NCI-H1105 treated with DMSO at 0.1 percent for 48 hours (cell line): ENCODE data around the gene PLXNA3.

Experiments used
- DNase-seq: peaks from one replicate; lab custom pipeline; 2025; lab: John Stamatoyannopoulos, UW

The PLXNA3 gene

DNA sequence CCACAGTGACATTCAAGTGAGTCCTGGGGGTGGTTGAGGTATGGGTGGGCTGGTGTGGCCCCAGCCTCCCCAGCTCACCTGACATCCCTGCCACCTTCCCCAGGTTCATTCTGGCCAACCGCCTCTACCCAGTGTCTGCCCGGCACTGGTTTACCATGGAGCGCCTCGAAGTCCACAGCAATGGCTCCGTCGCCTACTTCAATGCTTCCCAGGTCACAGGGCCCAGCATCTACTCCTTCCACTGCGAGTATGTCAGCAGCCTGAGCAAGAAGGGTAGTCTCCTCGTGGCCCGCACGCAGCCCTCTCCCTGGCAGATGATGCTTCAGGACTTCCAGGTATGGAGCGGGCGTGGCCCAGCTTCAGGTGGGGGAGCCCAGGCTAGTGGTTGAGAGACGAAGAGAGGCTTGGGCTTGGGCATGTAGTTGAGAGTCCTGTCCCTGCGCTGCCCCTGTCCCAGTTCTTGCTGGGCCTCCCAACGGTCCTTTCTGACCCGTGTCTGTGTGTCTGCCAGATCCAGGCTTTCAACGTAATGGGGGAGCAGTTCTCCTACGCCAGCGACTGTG lies 22.8 kb upstream of the PLXNA3 start:
- no peak for DNase-seq

DNA sequence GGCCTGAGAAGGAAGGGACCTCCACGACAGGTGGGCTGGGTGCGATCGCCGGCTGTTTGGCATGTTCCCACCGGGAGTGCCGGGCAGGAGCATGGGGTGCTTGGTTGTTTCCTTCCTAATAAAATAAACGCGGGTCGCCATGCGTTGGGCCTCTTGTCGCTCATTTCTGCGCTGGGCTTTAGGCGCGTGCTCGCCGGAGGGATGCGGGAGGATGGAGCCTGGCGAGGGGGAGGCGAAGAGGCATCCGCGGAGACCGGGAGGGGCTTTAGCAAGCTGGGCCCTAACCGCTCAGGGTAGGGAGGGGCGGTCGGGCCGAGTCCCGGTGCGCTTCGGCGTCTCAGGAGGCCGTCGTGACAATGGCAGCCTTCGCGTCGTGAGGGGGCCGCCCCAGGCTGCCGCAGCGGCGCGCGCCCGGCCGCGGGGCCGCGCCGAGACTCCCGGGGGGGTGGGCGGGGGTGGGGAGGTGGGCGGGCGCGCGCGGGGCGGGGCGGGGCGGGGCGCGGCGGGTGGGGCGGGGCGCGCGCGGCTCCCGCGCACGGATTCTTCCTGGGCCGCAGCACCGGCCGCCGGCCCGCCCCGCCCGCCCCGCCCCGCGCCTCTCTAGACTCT lies 21.6 kb upstream of the PLXNA3 start:
- DNase-seq: peak; percentile 63

DNA sequence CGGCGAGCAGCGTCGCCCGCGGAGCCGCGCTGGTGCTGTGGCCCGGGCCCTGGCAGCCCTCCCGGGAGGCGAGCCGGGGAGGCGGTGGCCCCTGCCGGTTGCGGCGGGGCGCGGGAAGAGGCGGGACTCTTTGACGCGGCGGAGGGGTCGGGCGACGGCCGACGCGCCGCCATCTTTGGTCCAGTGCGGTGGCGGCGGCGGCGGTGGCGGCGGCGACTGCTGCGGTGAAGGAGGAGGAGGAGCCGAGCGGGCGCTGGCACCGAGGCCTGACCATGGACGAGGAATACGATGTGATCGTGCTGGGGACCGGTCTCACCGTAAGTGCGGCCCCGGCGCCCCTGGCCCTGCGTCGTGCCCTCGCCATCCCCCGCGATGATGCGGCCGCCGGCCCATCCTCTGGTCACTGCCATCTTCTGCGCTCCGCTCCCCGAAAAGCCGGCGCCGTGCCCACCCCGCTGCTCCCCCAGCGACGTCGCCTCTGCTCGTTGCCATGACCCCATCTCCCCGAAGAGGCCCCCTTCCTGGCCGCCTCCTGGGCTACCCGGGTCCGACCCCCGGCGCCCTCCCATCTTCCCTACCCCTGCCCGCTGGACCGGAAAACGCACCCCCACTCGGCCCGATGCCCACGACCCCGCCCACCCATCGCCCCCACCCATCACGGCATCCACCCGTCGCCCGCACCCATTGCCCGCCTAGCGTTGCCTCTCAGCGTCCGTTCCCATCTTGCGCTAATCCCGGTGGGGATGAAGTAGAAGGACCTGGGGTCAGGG lies 20.9 kb upstream of the PLXNA3 start, which contains the start of gene GDI1:
TSS of gene GDI1 (plus strand) at position 172 of the 770 bp plus-strand sequence. CDS start at position 273, 101 bp downstream.
- peak; percentile 46 for DNase-seq

DNA sequence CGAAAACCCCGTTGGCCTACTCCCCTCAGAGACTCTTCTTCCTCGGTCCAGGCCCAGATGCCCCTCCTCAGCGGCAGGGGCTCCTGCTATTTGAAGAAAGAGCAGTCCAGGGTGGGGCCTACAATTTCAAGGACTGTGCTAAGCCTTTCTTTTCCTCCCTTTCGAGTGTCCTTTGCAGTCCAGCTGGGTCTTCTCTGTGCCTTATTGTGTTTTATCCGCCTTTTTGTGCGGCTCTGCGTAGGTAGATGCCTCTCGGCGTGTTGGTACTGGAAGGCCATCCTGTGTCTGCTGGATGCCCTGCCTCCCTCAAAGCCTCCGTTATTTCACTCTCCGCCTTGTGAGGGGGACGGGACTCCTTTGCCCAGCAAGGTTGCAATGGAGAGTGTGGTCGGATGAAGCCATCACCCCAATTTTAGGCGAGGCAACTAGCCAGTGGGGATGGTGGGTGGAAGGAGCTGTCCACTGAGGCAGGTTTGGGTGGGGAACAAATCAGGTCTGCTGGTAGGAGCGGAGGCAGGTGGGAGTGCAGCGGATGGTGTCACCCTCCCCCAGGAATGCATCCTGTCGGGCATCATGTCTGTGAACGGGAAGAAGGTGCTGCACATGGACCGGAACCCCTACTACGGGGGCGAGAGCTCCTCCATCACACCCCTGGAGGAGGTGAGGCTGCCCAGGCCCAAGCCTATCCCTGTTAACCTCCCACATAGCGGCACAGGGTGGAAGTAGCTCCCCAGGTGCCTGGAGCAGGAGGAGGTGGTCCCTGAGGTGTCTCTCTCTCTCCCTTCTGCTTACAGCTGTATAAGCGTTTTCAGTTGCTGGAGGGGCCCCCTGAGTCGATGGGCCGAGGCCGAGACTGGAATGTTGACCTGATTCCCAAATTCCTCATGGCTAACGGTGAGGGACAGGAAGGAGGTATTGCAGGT lies 19.8 kb upstream of the PLXNA3 start:
- no peak for DNase-seq

DNA sequence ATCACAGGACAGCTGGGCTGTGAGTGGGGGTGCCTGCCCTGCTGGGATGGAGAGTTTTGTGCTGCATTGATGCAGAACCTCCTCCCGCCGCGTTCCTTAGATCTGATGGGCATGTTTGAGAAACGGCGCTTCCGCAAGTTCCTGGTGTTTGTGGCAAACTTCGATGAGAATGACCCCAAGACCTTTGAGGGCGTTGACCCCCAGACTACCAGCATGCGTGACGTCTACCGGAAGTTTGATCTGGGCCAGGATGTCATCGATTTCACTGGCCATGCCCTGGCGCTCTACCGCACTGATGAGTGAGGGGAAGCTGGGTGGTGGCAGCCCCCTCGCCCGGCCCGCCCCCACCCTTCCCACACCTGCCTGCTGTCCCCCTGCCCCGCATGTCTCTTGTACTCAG lies 18.2 kb upstream of the PLXNA3 start:
- DNase-seq: no peak

DNA sequence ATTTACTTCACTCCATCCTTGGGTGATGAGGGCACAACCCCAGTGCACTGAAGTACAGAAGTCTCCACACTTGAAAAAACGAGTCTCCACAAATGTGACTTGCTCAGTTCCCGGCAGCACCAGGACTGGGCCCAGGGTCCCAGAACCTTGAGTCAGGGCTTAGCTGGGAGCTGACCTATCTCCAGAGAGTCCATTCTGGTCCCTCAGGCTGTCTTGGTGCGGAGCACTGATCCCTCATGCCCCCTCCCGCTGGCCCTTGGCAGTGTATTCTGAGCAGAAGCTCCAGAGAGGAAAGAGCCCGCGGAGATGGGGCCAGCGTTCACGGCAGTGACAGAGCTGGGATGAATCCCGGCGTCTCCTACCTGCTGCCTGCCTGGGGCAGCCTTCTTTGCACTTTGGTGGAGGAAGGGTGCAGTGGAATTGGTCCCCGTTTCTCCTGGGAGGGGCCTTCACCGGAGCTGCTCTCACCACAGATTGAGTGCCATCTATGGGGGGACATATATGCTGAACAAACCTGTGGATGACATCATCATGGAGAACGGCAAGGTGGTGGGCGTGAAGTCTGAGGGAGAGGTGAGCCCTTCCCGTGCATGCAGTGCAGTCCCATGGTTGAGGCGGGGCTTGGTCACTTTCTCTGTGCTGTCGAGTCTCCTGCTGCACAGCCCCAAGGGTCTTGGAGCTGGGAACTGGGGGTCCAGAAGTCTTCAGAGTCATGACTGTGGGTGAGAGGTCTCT lies 17.3 kb upstream of the PLXNA3 start:
- DNase-seq: no peak

DNA sequence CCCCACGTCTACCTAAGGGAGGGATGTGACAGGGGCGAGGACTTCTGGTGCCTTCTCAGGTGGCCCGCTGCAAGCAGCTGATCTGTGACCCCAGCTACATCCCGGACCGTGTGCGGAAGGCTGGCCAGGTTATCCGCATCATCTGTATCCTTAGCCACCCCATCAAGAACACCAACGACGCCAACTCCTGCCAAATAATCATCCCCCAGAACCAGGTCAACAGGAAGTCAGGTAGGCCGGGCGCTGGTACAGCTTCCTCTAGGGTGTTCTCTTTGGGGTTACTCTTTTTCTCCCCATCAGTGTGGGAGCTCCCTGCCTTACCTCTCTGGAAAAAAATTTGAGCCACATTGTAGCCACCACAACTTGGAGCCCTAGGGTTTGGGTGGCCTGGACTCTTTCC lies 16.5 kb upstream of the PLXNA3 start:
- DNase-seq: no peak

DNA sequence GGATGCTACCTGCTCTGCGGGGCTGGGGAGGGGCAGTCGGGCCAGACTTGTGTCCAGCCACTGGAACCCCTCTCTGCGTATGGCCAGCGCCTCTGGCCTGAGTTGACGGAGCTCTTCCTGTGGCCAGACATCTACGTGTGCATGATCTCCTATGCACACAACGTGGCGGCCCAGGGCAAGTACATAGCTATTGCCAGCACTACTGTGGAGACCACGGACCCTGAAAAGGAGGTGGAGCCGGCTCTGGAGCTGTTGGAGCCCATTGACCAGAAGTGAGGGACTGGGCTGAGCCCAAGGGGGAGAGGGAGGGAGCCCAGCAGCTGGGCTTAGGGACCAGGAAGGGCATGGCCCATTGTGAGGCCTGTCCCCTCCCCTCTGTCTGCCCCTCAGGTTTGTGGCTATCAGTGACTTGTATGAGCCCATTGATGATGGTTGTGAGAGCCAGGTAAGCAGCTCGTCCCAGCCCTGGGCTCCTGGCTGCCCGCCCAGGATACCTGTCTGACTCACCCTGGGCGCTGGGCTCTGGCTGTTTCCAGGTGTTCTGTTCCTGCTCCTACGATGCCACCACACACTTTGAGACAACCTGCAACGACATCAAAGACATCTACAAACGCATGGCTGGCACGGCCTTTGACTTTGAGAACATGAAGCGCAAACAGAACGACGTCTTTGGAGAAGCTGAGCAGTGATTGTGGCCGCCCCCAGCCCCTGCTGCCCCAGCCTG lies 15.9 kb upstream of the PLXNA3 start:
- DNase-seq: no peak

DNA sequence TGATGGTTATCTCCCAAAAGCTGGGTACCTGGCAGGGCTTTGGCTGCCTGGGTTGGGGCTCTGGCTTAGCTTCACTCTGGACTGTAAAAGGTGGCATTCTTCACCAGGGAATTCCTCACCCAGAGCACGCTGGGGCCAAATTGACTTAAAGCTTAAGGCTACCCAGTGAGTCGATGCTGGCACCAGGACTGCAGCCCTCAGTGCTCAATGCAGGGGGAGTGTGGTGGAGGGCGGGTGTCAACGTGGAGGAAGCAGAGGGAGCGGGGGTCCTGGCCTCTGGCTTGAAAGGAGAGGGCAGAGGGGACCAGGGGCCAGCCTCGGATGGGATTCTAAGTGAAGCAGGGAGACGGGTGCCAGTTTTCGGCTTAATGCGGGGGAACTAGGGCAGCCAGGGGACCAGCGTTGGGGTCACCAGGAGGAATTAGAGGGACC lies 14.6 kb upstream of the PLXNA3 start:
- peak; percentile 36 for DNase-seq

DNA sequence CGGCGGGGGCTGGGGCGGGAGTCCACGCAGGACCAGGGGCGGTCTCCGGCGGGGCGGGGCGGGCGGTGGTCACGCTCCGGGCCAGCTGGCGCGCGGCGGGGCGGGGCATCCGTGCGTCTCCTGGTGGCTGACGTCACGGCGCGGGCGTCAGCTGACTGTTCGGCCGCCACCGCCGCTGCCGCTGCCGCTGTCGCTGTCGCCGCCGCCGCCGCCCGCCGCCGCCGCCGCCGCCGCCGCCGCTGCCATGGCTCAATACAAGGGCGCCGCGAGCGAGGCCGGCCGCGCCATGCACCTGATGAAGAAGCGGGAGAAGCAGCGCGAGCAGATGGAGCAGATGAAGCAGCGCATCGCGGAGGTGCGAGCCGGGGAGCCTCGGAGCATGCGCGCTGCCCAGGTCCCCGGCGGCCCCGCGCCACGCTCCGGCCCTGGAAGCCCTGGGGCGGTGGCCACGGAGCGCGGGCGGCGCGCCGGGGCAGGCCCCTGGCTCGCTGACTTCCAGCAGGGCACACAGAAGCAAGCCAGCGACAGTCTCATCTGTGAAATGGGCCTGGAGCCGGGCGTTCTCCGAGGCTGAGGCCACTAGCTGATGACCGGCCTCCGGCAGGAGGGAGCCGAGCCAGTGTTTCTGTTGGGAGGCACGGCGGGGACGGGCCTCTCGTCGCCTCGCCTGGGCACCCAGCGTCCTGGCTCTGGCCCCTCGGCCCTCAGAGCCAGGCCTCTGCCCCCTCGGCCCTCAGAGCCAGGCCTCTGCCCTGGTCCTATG lies 13.9 kb upstream of the PLXNA3 start, which contains the start of gene FAM50A:
TSS of gene FAM50A (plus strand) at position 150 of the 763 bp plus-strand sequence. CDS start at position 245, 95 bp downstream.
- DNase-seq: peak; percentile 76

DNA sequence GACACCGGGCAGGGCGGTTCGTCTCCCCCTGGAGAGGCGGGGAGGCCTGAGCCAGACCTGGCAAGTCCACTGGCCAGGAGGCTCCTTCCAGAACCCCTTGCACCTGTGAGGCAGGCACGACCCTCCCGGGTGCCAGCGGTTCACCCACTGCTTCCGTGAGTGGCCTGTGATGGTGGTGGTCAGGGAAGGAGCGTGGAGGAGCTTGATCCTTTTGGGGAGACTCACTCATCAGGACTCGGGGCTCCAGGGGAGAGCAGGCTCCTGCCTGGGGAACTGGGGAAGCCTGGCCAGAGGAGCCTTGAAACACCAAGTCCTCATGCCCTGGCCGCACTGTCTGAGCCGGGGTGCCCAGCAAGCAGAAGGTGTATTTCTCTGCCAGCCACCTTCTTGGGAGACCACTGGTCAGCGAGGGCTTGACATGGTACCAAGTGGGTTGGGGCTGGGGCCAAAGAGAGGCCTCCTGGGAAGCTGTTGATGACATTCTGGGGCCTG lies 13.3 kb upstream of the PLXNA3 start:
- DNase-seq: no peak

DNA sequence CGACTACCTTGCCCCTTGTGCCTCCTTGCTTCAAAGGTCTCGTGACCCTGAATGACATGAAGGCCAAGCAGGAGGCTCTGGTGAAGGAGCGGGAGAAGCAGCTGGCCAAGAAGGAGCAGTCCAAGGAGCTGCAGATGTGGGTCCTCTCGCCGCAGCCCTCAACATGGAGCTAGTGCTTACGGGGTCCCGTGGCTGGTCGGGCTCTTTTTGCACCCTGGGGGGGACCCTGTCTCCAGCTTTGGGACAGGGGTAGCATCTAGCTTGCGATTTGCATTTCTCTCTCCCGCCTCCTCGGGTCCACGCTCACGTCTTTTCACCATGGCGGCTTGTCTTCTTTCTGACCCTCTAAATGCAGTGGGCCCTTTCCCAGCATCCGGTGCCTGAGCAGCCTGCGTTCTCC lies 12.3 kb upstream of the PLXNA3 start:
- no peak for DNase-seq

DNA sequence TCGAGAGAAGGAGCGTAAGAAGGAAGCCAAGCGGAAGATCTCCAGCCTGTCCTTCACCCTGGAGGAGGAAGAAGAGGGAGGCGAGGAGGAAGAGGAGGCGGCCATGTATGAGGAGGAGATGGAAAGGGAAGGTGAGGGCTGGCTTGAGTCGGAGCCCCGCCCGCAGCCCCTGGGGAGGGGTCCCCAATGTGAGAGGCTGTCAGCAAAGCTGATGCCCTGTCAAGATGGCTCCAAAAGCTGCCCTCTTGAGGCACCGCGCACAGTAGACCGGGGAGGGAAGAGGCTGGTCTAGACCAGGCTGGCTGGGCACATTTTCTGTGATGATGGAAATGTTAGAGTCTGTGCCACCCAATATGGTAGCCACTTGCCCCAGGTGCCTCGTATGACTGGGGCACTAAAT lies 11.7 kb upstream of the PLXNA3 start:
- no peak for DNase-seq

DNA sequence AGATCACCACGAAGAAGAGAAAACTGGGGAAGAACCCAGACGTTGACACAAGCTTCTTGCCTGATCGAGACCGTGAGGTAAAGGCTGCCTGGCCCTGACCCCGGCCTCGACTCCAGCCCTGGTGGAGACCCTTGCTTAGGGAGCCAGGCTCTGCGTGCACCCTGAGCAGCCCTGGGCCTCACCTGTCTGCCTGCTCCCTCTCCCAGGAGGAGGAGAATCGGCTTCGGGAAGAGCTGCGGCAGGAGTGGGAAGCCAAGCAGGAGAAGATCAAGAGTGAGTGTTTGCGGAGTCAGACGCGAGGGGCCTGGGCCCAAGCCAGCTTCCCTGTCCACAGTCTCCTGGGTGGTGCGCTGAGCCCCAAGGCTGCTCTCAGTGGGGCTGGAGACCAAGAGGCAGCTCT lies 9.6 kb upstream of the PLXNA3 start:
- no peak for DNase-seq

DNA sequence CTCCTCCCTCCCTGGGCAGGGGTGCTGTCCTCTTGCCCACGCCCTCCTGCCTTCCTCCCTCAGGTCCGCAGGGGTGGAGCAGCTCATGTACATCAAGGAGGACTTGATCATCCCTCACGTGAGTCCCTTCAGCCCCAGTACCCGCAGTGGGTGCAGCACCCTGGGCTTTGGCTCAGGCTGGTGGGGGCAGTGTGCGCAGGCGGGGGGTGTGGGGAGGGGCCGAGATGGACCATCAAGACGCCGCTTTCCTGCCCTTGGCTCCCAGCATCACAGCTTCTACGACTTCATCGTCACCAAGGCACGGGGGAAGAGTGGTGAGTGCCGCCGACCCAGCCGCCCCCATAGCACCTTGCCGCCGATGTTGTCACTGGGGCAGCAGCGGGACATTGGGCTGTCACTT lies 8.5 kb upstream of the PLXNA3 start:
- no peak for DNase-seq

DNA sequence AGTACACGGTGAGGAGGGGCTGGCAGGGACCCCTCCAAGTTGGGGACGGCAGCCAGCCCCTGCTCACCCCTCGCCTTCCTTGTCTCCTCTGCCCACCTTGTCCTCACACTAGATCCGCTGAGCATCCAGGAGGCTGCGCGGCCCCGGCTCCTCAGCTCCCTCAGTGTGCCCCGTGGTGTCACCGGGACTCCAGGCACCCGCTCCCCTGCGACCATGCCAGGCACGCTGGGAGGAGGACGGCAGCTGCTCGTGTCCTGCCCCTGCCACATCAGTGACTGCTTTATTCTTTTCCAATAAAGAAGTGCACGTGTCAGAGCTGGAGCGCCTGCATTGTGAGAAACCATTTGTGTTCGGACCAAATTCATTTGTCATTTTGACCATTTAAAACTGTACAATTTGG lies 7.8 kb upstream of the PLXNA3 start:
- DNase-seq: no peak

DNA sequence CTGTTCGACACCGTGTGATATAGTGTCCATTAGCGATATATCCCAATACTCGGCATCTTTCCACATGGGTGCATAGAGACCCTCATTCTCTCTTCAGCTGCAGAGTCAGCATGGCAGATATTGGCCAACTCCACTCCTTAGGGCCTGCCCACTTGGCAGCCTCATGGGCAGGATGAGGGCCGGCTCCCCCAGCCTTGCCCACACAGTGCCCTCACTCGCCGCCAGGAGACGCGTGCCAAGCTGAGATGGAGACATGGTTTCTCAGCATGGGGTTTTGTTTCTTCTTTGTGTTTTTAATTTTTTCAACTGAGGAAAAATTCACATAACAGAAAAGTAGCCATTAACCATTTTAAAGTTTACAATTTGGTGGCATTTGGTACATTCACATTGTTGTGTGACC lies 5.3 kb upstream of the PLXNA3 start:
- DNase-seq: no peak

DNA sequence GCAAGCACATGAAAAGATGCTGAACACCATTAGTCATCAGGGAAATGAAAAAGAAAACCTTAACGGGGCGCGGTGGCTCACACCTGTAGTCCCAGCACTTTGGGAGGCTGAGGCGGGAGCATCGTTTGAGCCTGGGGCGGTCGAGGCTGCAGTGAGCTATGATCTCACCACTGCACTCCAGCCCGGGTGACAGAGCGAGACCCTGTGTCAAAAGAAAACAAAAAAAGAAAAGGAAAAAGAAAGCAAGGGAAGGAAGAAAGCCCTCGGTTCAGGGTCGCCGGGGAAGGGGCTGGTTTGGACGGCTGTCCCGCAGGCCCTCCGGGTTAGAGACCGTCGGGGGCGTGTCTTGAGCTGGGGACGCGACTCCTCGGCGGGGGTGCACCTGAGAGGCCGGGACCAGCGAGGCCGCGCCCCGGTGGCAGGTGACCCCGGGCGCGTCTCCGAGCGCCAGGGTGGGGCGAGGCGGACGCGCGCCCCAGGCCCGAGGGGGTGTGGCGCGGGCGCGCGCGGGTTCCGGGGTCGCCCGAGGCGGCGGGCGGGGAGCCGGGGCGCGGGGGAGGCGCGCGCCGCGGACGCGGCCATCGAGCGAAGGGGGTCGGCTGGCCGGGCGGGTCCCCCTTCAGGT lies 478 bp upstream of the PLXNA3 start:
- DNase-seq: peak; percentile 72
